OCI-LY1 (cell line): ENCODE measurements around the gene RAB11FIP3.

Source experiments
- H2AFZ ChIP-seq: fragments of 200-600 bp; sonication (generic), shearing (Covaris generic); 2 replicates; pipeline ENCODE4 v1.6.0; 2014; ENCODE audit warnings: antibody characterized with exemption, mild to moderate bottlenecking, low read length
- H3F3A ChIP-seq: fragments of 200-600 bp; sonication (generic), shearing (Covaris generic); 2 replicates; pipeline ENCODE4 v1.6.0; 2014; ENCODE audit warnings: mild to moderate bottlenecking, antibody characterized with exemption, low read length, moderate library complexity; ENCODE audit not compliant: insufficient read depth
- H3K27ac ChIP-seq: fragments of 200-600 bp; sonication (generic); 2 replicates; pipeline ENCODE4 v1.5.1; 2014; ENCODE audit warnings: low read length, mixed run types, mild to moderate bottlenecking, low read depth; ENCODE audit not compliant: poor library complexity, severe bottlenecking
- H3K27me3 ChIP-seq: fragments of 200-600 bp; sonication (generic); 2 replicates; pipeline ENCODE4 v1.6.0; 2014; ENCODE audit warnings: antibody characterized with exemption, mild to moderate bottlenecking, low read length, moderate library complexity; ENCODE audit not compliant: insufficient read depth
- H3K36me3 ChIP-seq: fragments of 200-600 bp; sonication (generic); 2 replicates; pipeline ENCODE4 v1.6.1; 2014; ENCODE audit warnings: mild to moderate bottlenecking, antibody characterized with exemption, low read length, moderate library complexity, mixed read lengths; ENCODE audit not compliant: insufficient read depth
- H3K4me1 ChIP-seq: fragments of 200-600 bp; sonication (generic); 2 replicates; pipeline ENCODE4 v1.5.1; 2014; ENCODE audit warnings: mild to moderate bottlenecking, low read length, moderate library complexity; ENCODE audit not compliant: insufficient read depth, severe bottlenecking
- H3K4me2 ChIP-seq: fragments of 200-600 bp; sonication (generic), shearing (Covaris generic); 2 replicates; pipeline ENCODE4 v1.6.1; 2014; ENCODE audit warnings: low read length
- H3K4me3 ChIP-seq: fragments of 200-600 bp; sonication (generic); 2 replicates; pipeline ENCODE4 v1.5.1; 2014; ENCODE audit warnings: low read length, low read depth, mild to moderate bottlenecking, mixed read lengths; ENCODE audit not compliant: poor library complexity, severe bottlenecking
- H3K79me2 ChIP-seq: fragments of 200-600 bp; shearing (Covaris generic); 2 replicates; pipeline ENCODE4 v1.6.1; 2016; ENCODE audit warnings: mixed run types, low read length, mixed read lengths; ENCODE audit not compliant: insufficient read depth
- H3K9ac ChIP-seq: fragments of 200-600 bp; sonication (generic), shearing (Covaris generic); 2 replicates; pipeline ENCODE4 v1.6.1; 2014; ENCODE audit warnings: mild to moderate bottlenecking, low read length, mixed read lengths
- H3K9me2 ChIP-seq: fragments of 200-600 bp; sonication (generic), shearing (Covaris generic); 2 replicates; pipeline ENCODE4 v1.6.1; 2014; ENCODE audit warnings: low read depth, mild to moderate bottlenecking, low read length, mixed read lengths
- H3K9me3 ChIP-seq: fragments of 200-600 bp; shearing (Covaris generic); 2 replicates; pipeline ENCODE4 v1.6.1; 2014; ENCODE audit warnings: low read length, mixed read lengths
- H4K20me1 ChIP-seq: fragments of 200-600 bp; sonication (generic), shearing (Covaris generic); 2 replicates; pipeline ENCODE4 v1.6.0; 2016; ENCODE audit warnings: mild to moderate bottlenecking, low read length; ENCODE audit not compliant: insufficient read depth
- CTCF ChIP-seq: fragments of 200-600 bp; sonication (generic), shearing (Covaris generic); IDR thresholded peaks from 2 replicates; pipeline ENCODE4 v1.5.1; 2017; ENCODE audit warnings: mild to moderate bottlenecking, antibody characterized with exemption, low read length, moderate library complexity, mixed read lengths
- EZH2 ChIP-seq: fragments of 200-600 bp; sonication (generic), shearing (Covaris generic); IDR thresholded peaks from 2 replicates; pipeline ENCODE4 v1.8.0; 2017; ENCODE audit warnings: borderline replicate concordance, mixed run types, mild to moderate bottlenecking, antibody characterized with exemption, low read length, moderate library complexity, mixed read lengths

RAB11FIP3 gene

GRCh38 chr16:525123-525519 lies 99.7 kb downstream of the RAB11FIP3 start:
- Histone ChIP-seq H3F3A (no peaks in the 10 kb centered on the region), H3K27me3 (no peaks in the 10 kb centered on the region), H3K27ac (no peak overlapping the region), H3K9ac (no peak overlapping the region; the same call in 1 of the 2 replicates), H3K79me2 (peaks cover 12% of the 10 kb centered on the region), H3K9me2 (no peaks in the 10 kb centered on the region), H3K4me2 (peak overlapping the region; percentile 93; the same call in 1 of the 2 replicates), H3K9me3 (no peaks in the 10 kb centered on the region), H3K36me3 (no peaks in the 10 kb centered on the region; the same call in 1 of the 2 replicates), H2AFZ (no peak overlapping the region), H3K4me1 (peaks cover 30% of the 10 kb centered on the region), H3K4me3 (no peak overlapping the region), H4K20me1 (no peaks in the 10 kb centered on the region)
- TF ChIP-seq CTCF (no peak), EZH2 (no peak)

GRCh38 chr16:525520-526180 lies 100.2 kb downstream of the RAB11FIP3 start:
- Histone ChIP-seq H3K4me1 (peaks cover 30% of the 10 kb centered on the region), H2AFZ (no peak overlapping the region), H3K9me3 (no peaks in the 10 kb centered on the region), H3K4me3 (peak overlapping the region; percentile 87), H3K79me2 (peaks cover 12% of the 10 kb centered on the region), H4K20me1 (no peaks in the 10 kb centered on the region), H3K27me3 (no peaks in the 10 kb centered on the region), H3K27ac (no peak overlapping the region), H3K9me2 (no peaks in the 10 kb centered on the region), H3K9ac (peak overlapping the region; percentile 91; the same call in 1 of the 2 replicates), H3K4me2 (peak overlapping the region; percentile 93), H3F3A (no peaks in the 10 kb centered on the region), H3K36me3 (no peaks in the 10 kb centered on the region; the same call in 1 of the 2 replicates)
- TF ChIP-seq CTCF (no peak), EZH2 (no peak)

- TF ChIP-seq CTCF (no peak), EZH2 (no peak)
- peak overlapping the region; percentile 87 for H3K4me3 ChIP-seq
- H3K27me3 ChIP-seq = no peaks in the 10 kb centered on the region
- no peaks in the 10 kb centered on the region; the same call in 1 of the 2 replicates for H3K36me3 ChIP-seq
- H3K79me2 ChIP-seq = peaks cover 12% of the 10 kb centered on the region
- H3K9me3 ChIP-seq = no peaks in the 10 kb centered on the region
- peak overlapping the region; percentile 93 for H3K4me2 ChIP-seq
- no peaks in the 10 kb centered on the region for H3F3A ChIP-seq
- H4K20me1 ChIP-seq = no peaks in the 10 kb centered on the region
- no peaks in the 10 kb centered on the region for H3K9me2 ChIP-seq
- H3K9ac ChIP-seq = peak overlapping the region; percentile 91
- no peak overlapping the region for H3K27ac ChIP-seq
- peaks cover 30% of the 10 kb centered on the region for H3K4me1 ChIP-seq
- H2AFZ ChIP-seq = no peak overlapping the region
Observed at GRCh38 chr16:526181-527014, 100.9 kb downstream of the RAB11FIP3 start.
